ENCODE measurements around the gene KRT15.

Gene KRT15

DNA sequence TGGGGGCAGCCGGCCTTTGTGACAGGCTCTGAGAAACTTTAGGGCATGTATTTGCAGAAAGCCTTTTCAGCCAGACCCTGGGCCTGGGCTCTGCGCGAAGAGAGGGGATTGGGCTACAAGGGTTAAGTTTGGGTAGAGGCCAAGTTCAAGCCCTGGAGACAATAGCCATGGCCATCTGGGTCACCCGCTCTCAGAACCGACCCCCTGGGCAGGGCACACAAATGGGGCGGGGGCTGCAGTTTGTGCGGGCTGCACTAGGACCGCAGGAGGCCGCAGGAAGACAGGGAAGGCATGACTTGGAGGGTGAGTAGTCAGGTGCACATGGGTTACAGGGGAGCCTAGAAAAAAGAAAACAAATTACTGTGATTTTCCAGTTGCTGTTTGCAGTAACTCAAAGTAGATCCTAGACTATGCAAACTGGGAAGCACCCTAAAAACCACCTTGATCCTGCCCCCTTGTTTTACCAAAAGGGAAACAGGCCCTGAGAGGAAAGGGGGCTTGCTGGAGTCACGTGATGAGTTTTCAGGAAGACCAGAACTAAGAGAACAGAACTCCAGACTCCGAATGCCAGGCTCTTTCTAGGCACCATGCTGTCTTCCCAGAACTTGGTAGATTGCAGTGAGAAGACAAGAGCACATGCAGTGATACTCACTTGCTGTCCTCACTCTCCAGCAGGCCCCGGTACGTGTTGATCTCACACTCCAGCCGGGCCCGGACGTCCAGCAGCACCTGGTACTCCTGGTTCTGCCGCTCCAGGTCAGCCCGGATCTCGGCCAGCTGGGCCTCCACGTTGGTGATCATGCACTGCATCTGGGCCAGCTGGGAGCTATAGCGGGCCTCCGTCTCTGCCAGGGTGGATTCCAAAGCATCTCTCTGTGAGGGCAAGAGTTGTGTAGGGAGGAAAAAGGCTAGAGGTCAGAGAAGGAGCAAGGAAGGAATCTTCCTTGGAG is 41.5 kb downstream of the KRT15 start:
- no peak for DNase-seq

DNA sequence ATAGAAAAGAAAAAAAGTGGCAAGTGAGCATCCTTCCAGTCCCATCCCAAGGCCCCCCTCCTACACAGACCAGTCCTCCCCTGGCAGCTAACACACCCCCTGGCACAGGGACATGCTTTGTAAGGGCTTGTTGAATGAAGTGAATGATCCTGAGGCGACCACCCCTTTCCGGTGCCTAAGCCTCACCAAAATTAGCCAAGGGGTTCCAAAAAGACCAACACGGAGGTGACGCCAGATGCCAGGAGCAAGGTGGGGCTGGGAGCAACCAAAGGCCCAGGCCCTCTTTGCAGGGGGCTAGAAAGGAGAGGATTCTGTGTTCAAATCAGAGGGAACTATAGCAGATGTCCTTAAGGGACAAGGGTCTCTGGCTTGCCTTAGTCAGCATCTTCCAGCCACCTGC is 43.3 kb downstream of the KRT15 start:
- no peak for DNase-seq

DNA sequence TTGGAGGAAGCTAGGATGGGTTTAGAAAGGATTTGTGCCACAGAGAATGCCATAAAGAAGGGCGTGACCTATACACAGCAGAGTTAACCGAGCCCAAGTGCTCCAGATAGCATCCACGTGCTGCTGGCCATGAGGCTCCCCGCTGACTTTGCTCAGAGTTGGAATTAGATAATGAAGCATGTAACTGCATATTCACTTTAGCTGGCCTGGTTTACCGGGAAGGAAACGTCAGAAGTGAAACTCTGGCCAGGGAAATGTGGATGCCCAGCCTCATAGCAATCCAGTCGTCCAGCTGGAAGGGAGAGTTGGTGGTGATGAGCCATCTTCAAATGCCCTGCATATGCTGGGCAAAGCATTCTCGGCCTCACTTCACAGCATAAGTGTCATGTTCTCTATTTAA is 43.8 kb downstream of the KRT15 start:
- DNase-seq = no peak

DNA sequence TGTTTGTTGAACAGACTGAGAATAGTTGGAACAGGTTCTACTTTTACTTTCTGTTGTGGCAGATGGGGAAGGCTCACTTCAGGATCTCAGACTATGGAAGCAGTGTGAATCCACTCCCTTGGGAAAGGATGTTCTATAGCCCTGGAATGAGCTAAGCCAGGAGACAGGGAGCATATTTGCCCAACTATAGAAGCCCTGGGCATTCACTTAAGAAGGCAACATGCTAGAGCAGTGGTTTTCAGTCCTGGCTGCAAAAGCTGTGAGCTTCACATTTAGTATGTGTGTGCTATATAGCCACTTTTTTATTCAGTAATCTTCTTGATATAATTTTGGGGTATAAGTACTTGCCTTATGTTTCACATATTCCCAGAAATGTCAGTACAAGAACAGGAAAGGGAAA is 50.3 kb downstream of the KRT15 start:
- DNase-seq = no peak

DNA sequence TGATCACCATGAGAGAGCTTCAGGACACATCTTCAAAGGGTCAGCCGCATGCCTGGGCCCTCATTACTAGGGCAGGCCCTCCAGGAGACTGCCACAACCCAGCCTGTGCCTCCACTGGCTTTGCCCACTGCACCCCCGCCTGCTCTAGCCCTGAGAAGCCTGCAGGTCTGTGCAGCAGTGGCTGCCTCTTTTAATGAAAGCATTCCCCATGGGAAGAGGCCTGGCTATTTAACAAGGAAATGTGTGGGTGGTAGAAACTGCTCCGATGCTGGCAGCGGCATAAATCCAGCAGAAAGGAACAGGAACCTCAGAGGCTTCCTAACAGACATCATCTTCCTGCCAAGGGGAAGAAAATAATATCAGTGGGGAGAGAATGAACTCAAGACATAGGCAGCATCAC is 51.1 kb downstream of the KRT15 start:
- DNase-seq = no peak

DNA sequence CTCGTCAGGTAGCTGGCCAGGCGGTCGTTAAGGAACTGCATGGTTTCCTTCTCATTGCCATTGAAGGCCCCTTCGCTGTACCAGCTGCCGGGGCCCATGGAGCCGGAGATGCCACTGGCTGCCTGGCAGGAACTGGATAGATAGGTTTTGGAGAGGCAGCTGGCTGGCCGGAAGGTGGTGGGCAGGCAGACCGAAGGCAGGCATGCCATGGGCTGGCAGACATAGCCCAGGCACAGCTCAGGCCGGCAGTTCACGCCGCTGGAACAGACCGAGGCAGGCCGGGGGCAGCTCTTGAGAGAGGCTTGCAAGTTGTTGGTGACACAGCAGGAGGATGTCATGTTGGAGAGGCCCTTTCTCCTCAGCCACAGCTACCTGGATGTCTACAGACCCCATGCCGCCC is 51.7 kb downstream of the KRT15 start, which contains the start of gene KRT32:
Gene KRT32, minus strand, starts transcription at position 399 of the 400 bp plus-strand sequence. Its CDS starts 61 bp downstream, at position 338.
- DNase-seq = no peak

DNA sequence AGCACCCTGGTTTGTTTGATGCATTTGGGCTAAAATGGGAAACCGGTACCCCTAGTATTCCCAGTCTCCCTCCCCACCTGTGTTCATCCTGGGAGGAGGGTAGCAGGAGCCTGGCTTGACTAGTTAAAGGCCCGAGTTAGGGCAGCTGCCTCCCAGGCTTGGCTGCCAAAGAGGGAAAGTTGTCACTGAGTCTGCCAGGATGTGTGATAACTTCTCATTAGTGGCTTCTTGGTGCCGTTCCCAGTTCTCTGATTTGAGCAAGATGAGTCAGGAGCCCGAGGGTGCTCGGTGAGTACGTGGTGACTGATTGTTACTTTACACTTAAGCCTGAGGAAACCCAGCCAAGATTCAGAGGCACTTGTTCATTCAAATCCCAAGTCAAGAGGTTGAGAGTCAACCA is 54.0 kb downstream of the KRT15 start:
- DNase-seq = peak; percentile 10

DNA sequence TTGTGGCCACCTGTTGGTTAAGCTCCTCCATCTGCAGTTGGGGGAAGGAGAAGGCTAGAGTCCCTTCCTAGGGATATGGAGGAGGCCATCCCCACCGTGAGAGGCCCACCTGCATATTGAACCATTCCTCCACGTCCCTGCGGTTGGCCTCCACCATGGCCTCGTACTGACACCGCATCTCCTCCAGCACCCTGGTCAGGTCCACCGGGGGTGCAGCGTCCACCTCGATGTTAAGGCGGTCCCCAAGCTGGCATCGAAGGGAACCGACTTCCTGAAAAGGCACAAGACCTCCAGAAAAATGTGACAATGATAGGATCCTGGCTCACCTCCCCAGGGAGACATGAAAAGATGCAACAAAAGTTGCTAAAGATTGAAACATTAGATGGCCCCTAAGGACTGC is 54.5 kb downstream of the KRT15 start:
- no peak for DNase-seq

DNA sequence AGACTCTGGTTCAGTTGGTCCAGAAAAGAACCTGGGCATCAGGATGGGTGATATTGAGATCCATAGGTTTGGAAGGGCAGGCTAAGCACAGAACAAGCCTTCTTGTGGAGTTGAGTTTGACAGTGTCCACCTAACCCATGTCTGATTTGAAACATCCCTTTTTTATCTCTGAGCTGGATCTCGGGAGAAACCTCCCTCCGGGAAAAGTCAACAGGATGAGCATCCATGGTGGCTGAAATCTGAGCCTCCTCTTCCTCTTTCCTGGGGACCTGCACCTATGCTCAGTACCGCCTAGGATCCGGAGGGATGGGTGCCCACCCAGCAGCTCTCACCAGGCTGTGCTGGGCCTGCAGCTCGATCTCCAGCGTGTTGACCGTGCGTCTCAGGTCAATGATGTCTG is 54.9 kb downstream of the KRT15 start:
- DNase-seq = no peak
